Measurements from ENCODE around the gene NCAM2.

- no peak for TF ChIP-seq MZF1 (tag by site-specific recombination; IDR thresholded peaks at IDR 0.05; ENCODE audit: borderline replicate concordance)
- TF ChIP-seq ZNF549 (tag by site-specific recombination; IDR thresholded peaks at IDR 0.05): no peak
- TF ChIP-seq ZNF274 (IDR thresholded peaks at IDR 0.05; ENCODE audit: low read length): no peak
- TF ChIP-seq ZNF274 (tag by site-specific recombination; IDR thresholded peaks at IDR 0.05; ENCODE audit: borderline replicate concordance): no peak
- no peak for TF ChIP-seq CTCF (tag by site-specific recombination; IDR thresholded peaks at IDR 0.05)
- no peak for TF ChIP-seq YY1 (tag by site-specific recombination; IDR thresholded peaks at IDR 0.05)
- no peak for TF ChIP-seq ZNF184 (tag by site-specific recombination; IDR thresholded peaks at IDR 0.05)
- TF ChIP-seq ZNF362 (tag by site-specific recombination; IDR thresholded peaks at IDR 0.05): no peak
- no peak for TF ChIP-seq WT1 (tag by site-specific recombination; IDR thresholded peaks at IDR 0.05)
- TF ChIP-seq ZFP37 (tag by site-specific recombination; IDR thresholded peaks at IDR 0.05): no peak
- TF ChIP-seq ZEB2 (tag by site-specific recombination; IDR thresholded peaks at IDR 0.05): no peak
- no peak for TF ChIP-seq ZNF239 (tag by site-specific recombination; IDR thresholded peaks at IDR 0.05)
These were observed 347.1 kb downstream of the NCAM2 start for GRCh38 chr21:21345296-21345695.
